NCI-H2227 treated with DMSO at 0.1 percent for 48 hours (cell line): Measurements from ENCODE around the gene ASB18.

Experiments used
- DNase-seq: peaks from one replicate; lab custom pipeline; 2025; lab: John Stamatoyannopoulos, UW

The ASB18 gene

GRCh38 chr2:236241181-236242056 is 22.8 kb downstream of the ASB18 start:
- no peak for DNase-seq

DNA sequence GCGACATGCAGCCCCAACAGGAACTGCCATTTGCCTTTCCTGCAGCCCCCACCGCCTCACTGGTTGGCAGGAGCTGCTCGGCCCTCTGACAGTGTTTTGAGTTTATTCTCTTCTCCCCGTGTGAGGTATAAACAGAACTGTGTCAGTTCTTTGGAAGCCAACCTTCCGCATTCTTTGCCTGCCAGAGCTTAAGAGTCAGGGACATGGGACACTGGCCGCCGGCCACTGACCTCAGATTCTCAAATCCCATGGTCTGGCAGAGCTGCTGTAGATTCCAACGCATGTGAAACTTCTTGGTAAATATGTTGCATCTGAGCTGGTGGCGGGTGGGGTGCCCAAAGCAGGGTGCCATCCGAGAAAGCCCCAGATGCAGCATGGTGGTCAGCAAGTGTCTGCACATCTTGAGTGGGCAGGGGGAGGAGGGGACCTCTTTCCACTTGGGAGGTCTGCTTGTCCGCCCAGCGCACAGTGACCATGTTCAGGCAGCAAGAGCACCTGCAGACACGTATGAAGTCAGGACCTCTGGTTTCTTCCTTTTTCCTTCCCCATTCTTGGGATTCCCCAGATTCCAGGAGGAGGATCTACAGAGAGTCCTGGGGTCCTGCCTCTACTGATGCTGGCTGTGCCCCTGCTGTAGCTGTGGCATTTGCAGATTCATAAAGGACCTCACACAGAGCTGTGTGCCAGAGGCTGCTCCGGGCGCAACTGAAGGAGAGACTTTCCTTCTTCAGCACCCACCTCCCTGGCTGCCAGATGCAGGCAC is 23.8 kb downstream of the ASB18 start:
- no peak for DNase-seq

GRCh38 chr2:236239276-236240065 is 24.7 kb downstream of the ASB18 start:
- DNase-seq: no peak

DNA sequence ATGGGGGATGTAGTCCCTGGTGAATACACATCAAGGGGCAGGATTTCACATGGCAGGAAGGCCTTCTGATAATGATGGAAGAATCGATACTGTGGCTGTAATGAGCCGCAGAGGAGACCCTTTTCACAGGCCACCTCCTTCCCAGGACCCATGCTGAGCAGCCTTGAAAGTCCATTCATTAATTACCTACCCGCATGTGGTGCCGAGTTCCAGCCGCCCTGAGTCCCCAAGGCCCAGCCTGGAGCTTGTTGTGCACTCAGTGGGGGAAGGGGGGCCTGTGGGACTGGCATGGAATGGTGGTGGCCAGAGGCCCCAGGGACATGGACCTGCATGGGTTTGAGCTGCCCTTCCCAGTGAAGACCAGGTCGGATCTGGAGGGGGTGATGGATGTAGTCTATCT is 25.5 kb downstream of the ASB18 start:
- DNase-seq: no peak

GRCh38 chr2:236237468-236238190 is 26.6 kb downstream of the ASB18 start:
- DNase-seq: no peak

DNA sequence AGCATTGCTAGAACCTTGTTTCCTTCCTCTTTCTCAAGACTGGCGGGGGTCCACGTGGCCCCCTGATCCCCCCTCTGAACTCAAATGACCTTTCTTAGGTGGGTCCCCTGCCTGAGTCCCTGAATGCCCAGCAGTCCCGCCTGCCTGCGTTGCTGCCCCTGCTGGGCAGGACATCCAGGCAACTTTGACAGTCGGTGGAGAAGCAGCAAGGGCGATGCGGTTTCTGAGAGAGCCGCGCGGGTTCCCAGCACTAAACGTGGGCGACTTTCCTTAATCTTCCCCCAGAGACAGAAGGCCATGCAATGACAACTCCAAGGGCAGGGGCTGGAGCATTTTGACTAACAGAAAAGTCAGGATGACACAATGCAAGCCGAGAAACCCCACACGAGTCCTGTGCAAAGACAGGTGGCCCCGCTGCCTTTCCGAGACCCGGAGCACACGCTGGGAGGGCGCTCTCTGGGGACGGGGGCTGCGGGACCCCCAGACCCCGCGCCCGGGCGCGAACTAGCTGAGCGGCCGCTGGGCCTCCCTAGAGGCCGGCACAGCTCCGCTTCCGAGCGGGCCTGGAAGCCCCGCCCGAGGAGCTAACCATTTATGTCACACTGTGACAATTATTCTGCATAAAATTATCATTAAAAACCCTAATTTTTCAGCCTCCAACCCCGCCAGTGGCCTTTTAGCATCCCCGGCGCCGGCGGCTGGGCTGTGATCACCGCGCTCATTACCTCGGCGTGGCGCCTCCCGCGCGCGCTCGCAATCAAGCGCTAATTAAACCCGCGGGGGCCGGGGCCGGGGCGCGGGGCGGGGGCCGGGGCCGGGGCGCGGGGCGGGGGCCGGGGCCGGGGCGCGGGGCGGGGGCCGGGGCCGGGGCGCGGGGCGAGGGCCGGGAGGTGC is 27.4 kb downstream of the ASB18 start:
- no peak for DNase-seq

DNA sequence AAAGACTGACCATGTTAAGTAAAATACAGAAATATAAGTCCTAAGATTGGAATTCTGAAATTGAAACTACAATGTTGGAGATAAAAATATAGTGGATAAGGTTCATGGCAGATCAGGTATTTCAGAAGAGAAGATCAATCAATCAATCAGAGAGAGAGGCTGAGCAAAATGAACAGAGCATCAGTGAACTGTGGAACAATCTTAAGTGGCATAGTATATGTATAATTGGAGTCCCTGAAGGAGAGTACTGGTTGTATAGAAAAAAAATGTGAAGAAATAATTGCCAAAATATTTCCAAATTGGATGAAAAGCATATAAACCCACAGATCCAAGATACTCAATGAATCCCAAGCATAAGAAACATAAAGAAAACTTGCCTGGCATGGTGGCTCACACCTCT is 35.0 kb downstream of the ASB18 start:
- no peak for DNase-seq

DNA sequence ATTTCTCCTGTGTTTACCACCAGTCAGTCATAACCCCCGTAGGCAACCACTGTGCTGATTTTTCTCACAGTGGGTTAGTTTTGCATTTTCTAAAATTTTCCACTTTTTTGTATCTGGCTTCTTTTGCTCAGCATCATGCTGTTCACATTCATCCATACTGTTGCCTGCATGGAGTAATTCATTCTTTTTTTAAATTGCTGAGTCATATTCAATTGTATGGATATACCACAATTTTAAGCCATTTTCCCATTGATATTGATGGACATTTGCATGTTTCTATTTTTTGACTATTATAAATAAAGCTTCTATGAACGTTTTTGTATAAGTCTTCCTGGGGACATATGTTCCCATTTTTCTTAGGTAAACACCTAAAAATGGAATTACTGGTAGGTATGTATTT is 40.5 kb downstream of the ASB18 start:
- no peak for DNase-seq

- no peak for DNase-seq
Measured at GRCh38 chr2:236221798-236222197, 42.4 kb downstream of the ASB18 start.

DNA sequence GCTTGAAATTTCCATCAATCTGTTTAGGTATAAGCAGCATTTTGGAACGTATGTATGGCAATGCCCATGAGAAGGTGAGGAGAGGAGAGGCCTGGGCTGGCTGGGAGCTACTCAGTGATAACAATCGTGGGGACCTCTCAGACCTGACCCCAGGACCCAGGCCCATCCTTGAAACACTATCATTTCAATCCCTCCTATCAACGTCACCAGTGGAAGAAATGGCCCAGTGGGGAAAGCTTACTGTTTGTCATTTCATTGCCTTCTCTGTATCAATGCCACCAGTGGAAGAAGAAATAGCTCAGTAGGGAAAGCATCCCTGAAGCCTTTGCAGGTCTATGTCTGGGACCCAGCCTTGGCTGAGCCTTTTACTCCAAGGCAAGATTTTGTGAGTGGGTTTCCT is 44.8 kb downstream of the ASB18 start:
- DNase-seq: no peak

DNA sequence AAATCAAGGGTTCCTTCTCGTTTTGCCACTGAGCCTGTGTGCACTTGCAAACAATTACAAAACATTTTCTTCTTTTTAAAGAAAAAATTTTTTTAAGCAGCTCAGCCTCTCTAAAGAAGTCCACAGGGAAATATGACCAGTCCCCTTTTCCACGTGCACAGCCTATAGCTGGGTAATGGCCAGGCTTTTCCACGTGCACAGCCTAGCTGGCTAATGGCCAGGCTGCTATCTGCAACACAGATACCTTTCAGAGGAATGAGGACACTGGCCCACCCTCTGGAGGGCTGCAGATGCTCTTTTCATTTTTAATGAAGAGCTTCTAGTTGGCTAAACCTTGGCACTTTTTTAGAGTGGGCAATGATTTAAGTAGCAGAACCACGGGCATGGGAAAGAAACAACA is 46.3 kb downstream of the ASB18 start:
- no peak for DNase-seq

GRCh38 chr2:236216711-236217110 is 47.5 kb downstream of the ASB18 start:
- DNase-seq: no peak

DNA sequence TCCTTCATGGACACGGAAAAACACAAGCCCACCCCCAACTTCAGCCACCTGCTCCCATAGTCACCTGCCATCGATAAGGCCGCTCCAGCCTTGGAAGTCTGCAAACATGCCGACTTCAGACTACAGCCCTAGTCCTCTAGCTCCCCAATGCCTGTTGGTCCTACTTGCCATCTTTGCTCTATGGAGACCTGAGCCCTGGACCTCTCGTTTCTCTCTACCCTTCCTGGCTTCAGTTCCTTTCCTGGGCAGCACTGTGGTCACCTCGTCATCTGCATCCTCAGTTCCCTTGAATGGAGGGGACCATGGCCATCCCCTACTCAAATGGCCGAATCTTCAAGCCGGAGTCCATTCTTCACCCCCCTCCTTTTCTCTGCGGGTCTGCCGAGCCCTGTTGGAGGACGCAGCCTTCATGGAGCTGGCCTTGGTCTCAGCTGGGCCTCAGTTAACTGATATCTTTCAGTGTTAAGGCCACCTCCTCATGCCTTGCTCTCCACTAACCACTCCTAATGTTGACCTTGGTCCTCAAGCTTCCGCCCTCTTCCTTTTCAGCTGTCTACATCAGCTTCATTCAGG is 48.4 kb downstream of the ASB18 start:
- DNase-seq: no peak

DNA sequence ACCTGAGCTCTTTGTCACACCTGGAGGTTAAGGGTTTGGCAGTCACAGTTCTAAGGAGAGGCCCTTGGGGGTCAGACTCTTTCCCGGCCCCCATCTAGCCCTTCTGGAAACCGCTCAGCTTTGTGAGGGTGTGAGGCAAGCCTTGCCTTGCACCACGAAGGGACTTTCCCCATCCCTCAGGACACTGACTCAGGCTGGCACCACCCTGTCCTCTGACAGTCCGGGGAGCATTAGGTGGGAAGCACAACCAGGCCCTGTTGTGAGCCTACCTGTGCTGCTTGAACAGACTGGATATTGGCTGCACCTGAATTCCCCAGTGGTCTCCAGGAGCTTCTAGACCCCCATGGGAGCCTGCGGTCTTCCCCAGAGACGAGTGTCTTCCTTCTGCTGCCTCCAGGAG is 49.0 kb downstream of the ASB18 start:
- DNase-seq: no peak

DNA sequence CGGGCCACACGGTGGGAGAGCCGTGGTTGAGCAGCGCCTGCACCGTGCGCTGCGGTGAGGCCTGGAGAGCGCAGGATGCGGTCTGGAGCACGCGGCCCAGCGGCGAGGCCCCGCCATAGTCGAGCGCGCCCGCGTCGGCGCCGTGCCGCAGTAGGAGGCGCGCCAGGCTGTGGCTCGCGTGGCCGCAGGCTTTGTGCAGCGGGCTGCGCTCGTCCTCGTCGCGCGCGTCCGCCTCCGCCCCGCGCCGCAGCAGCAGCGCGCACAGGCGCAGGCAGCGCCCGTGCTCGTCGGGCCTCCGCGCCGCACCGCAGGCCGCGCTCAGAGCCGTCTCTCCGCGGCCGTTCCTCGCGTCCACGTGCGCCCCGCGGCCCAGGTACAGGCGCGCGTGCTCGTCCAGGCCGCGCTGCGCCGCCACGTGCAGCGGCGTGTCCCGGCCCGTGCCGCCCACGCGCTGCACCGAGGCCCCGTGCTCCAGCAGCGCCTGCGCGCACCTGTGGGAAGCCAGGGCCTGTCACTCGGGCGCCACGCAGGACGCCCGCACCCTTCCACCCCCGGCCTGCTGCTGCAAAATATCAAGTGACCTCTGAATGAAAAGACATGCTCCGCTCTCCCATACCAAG is 49.7 kb downstream of the ASB18 start:
- no peak for DNase-seq

DNA sequence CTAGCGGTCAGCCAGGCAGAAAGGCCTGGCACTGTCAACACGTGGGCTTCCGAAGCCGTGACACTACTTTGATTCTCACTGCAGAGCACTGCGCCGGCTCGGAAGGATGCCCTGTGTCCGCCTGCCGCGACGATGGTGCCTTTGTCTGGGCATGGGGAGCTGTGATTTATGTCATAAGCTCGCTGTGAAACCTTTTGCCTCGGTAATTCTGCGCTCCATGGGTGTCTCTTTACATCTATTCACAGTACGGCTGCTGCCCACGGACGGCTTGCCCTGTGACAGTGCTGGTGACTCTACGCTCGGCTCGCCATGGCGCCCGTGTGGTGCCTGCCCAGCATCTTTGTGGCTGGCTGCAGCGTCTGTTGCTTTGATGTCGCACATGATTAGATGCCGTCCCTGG is 52.9 kb downstream of the ASB18 start:
- no peak for DNase-seq

- DNase-seq: no peak
Measured at GRCh38 chr2:236210536-236210935, 53.7 kb downstream of the ASB18 start.

GRCh38 chr2:236209996-236210395 is 54.2 kb downstream of the ASB18 start:
- no peak for DNase-seq

GRCh38 chr2:236209535-236209934 is 54.7 kb downstream of the ASB18 start:
- DNase-seq: no peak
